ENCODE results near the gene GALNT8.

Gene GALNT8

GRCh38 chr12:4771172-4771959 is 51.2 kb downstream of the GALNT8 start:
- H3K4me3 ChIP-seq (ENCODE audit: low read length), result no peak overlapping the region
- no peak for TF ChIP-seq ZNF274 (IDR thresholded peaks at IDR 0.05; ENCODE audit: low read depth, low read length)

GRCh38 chr12:4771960-4772566 is 51.9 kb downstream of the GALNT8 start:
- TF ChIP-seq ZNF274 (IDR thresholded peaks at IDR 0.05; ENCODE audit: low read depth, low read length), result no peak
- H3K4me3 ChIP-seq (ENCODE audit: low read length), result no peak overlapping the region

GRCh38 chr12:4775936-4776335 is 55.7 kb downstream of the GALNT8 start:
- TF ChIP-seq ZNF274 (IDR thresholded peaks at IDR 0.05; ENCODE audit: low read depth, low read length), result no peak
- no peak overlapping the region for H3K4me3 ChIP-seq (ENCODE audit: low read length)

- TF ChIP-seq ZNF274 (IDR thresholded peaks at IDR 0.05; ENCODE audit: low read depth, low read length), result no peak
- H3K4me3 ChIP-seq (ENCODE audit: low read length), result no peak overlapping the region
Observed at GRCh38 chr12:4779749-4780148, 59.5 kb downstream of the GALNT8 start.

- no peak overlapping the region for H3K4me3 ChIP-seq (ENCODE audit: low read length)
- no peak for TF ChIP-seq ZNF274 (IDR thresholded peaks at IDR 0.05; ENCODE audit: low read depth, low read length)
Observed at GRCh38 chr12:4780641-4781611, 60.7 kb downstream of the GALNT8 start.

GRCh38 chr12:4784404-4785054 is 64.3 kb downstream of the GALNT8 start:
- TF ChIP-seq ZNF274 (IDR thresholded peaks at IDR 0.05; ENCODE audit: low read depth, low read length), result no peak
- no peak overlapping the region for H3K4me3 ChIP-seq (ENCODE audit: low read length)

- no peak overlapping the region for H3K4me3 ChIP-seq (ENCODE audit: low read length)
- TF ChIP-seq ZNF274 (IDR thresholded peaks at IDR 0.05; ENCODE audit: low read depth, low read length), result no peak
Observed at GRCh38 chr12:4786795-4787194, 66.6 kb downstream of the GALNT8 start.

- TF ChIP-seq ZNF274 (IDR thresholded peaks at IDR 0.05; ENCODE audit: low read depth, low read length), result no peak
- no peak overlapping the region for H3K4me3 ChIP-seq (ENCODE audit: low read length)
Observed at GRCh38 chr12:4787965-4788364, 67.8 kb downstream of the GALNT8 start.

- H3K4me3 ChIP-seq (ENCODE audit: low read length), result no peak overlapping the region
- TF ChIP-seq ZNF274 (IDR thresholded peaks at IDR 0.05; ENCODE audit: low read depth, low read length), result no peak
Observed at GRCh38 chr12:4789776-4790175, 69.6 kb downstream of the GALNT8 start.

GRCh38 chr12:4791497-4791896 is 71.3 kb downstream of the GALNT8 start:
- TF ChIP-seq ZNF274 (IDR thresholded peaks at IDR 0.05; ENCODE audit: low read depth, low read length), result no peak
- H3K4me3 ChIP-seq (ENCODE audit: low read length), result no peak overlapping the region

- no peak overlapping the region for H3K4me3 ChIP-seq (ENCODE audit: low read length)
- TF ChIP-seq ZNF274 (IDR thresholded peaks at IDR 0.05; ENCODE audit: low read depth, low read length), result no peak
Observed at GRCh38 chr12:4794491-4794890, 74.3 kb downstream of the GALNT8 start.

- TF ChIP-seq ZNF274 (IDR thresholded peaks at IDR 0.05; ENCODE audit: low read depth, low read length), result no peak
Observed at GRCh38 chr12:4796216-4796615, 76.0 kb downstream of the GALNT8 start.

GRCh38 chr12:4796694-4797482 is 76.7 kb downstream of the GALNT8 start:
- no peak overlapping the region for H3K4me3 ChIP-seq (ENCODE audit: low read length)
- no peak for TF ChIP-seq ZNF274 (IDR thresholded peaks at IDR 0.05; ENCODE audit: low read depth, low read length)

More at GRCh38 chr12:4796216-4796615, 76.0 kb downstream of the GALNT8 start:
- H3K4me3 ChIP-seq (ENCODE audit: low read length), result no peak overlapping the region

Data from GM08714 (cell line).